ENCODE results near the gene STX19. TPM values are rescaled to one million over a fixed set of nuclear protein-coding genes. Genes with fewer than 3 reads are reported as not detected.

Gene STX19
- not detected for total RNA-seq
- polyA plus RNA-seq (2013, experiment 1 of 2): 0.18 TPM
- 0.27 TPM for polyA plus RNA-seq (2013, experiment 2 of 2)
- total RNA-seq: 0 to 0.63 (median 0) reads per million in 172 experiments

GRCh38 chr3:94028093-94028837 lies at the start of gene STX19:
TSS of gene STX19 (minus strand) at chr3:94028597. CDS start at chr3:94015269, 13,328 bp downstream.
- Mint-ChIP-seq H3K4me1 (ENCODE audit: low read depth) (no peaks in the 10 kb centered on the region), H3K27ac (no peak within 1 kb of the TSS), H3K27me3 (no peaks in the 10 kb centered on the region), H3K4me3 (no peak within 1 kb of the TSS), H3K9me3 (no peaks in the 10 kb centered on the region), H3K36me3 (ENCODE audit: low read depth) (no peaks in the 10 kb centered on the region)
- Histone ChIP-seq H3K4me1 (ENCODE audit: insufficient read depth, low read length) (no peaks in the 10 kb centered on the region), H3K4me3 (ENCODE audit: low read length) (no peak within 1 kb of the TSS), H3K36me3 (ENCODE audit: insufficient read depth, low read length) (no peaks in the 10 kb centered on the region), H3K27ac (ENCODE audit: low read depth in 1 of 2, low read length in 2 of 2) (no peak within 1 kb of the TSS), H3K27me3 (ENCODE audit: control insufficient read depth in 1 of 2, insufficient read depth in 2 of 2, low read length in 2 of 2) (no peaks in the 10 kb centered on the region), H3K9me3 (ENCODE audit: control insufficient read depth in 1 of 2, insufficient read depth in 1 of 2, low read length in 2 of 2) (no peaks in the 10 kb centered on the region)
- CTCF ChIA-PET: interaction anchor here (0.9 kb wide), 1 partner anchor 41 kb away, joined by 3 read pairs; no protein-coding TSS in a partner anchor
- DNase-seq (no peak), ATAC-seq (ENCODE audit: poor library complexity) (no peak)
- POLR2A ChIA-PET: interaction anchor here (0.6 kb wide), 1 partner anchor 1365 kb away, joined by 3 read pairs; no protein-coding TSS in a partner anchor
- TF ChIP-seq, protein P1, sequence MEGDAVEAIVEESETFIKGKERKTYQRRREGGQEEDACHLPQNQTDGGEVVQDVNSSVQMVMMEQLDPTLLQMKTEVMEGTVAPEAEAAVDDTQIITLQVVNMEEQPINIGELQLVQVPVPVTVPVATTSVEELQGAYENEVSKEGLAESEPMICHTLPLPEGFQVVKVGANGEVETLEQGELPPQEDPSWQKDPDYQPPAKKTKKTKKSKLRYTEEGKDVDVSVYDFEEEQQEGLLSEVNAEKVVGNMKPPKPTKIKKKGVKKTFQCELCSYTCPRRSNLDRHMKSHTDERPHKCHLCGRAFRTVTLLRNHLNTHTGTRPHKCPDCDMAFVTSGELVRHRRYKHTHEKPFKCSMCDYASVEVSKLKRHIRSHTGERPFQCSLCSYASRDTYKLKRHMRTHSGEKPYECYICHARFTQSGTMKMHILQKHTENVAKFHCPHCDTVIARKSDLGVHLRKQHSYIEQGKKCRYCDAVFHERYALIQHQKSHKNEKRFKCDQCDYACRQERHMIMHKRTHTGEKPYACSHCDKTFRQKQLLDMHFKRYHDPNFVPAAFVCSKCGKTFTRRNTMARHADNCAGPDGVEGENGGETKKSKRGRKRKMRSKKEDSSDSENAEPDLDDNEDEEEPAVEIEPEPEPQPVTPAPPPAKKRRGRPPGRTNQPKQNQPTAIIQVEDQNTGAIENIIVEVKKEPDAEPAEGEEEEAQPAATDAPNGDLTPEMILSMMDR (IDR thresholded peaks at IDR 0.05): no peak
- intact Hi-C loops (cut with DNase I, micrococcal nuclease): no loop called here

DNA sequence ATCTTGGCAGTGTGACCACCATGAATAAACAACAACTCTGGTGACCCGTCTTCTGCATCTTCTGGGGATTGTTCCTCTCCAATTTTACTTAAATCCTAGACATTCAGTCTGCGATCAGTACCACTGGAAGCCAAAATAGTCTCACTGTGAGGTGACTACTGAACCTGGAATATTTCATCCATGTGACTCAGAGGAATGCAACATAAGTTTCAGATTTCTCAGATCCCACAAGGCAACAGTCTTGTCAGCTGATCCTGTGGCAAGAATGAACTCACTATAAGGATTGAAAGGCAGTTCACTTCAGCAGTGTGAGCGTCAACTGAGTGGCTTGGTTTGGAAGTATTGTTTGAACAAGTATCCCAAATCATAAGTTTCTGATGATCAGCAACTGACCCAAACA lies 47.7 kb upstream of the STX19 start:
- Mint-ChIP-seq H3K4me3 (no peak overlapping the region), H3K9me3 (no peaks in the 10 kb centered on the region), H3K36me3 (ENCODE audit: low read depth) (peaks cover 90% of the 10 kb centered on the region), H3K27ac (no peak overlapping the region), H3K4me1 (ENCODE audit: low read depth) (peaks cover 94% of the 10 kb centered on the region), H3K27me3 (no peaks in the 10 kb centered on the region)
- TF ChIP-seq, protein P1 (IDR thresholded peaks at IDR 0.05): no peak
- intact Hi-C loops (cut with DNase I, micrococcal nuclease): no loop called here
- DNase-seq: no peak
- peaks cover 21% of the 10 kb centered on the region for H3K36me3 ChIP-seq (ENCODE audit: insufficient read depth, low read length)
- H3K9me3 ChIP-seq (ENCODE audit: control insufficient read depth in 1 of 2, insufficient read depth in 1 of 2, low read length in 2 of 2): peaks cover 0 to 4% of the 10 kb centered on the region in 2 experiments
- no peak for ATAC-seq (ENCODE audit: poor library complexity)
- no peaks in the 10 kb centered on the region for H3K27me3 ChIP-seq (ENCODE audit: control insufficient read depth in 1 of 2, insufficient read depth in 2 of 2, low read length in 2 of 2)
- ChIA-PET CTCF (no interaction called here), POLR2A (no interaction called here)
- no peak overlapping the region for H3K27ac ChIP-seq (ENCODE audit: low read depth in 1 of 2, low read length in 2 of 2)
- H3K4me1 ChIP-seq (ENCODE audit: insufficient read depth, low read length): peaks cover 14% of the 10 kb centered on the region
- no peak overlapping the region for H3K4me3 ChIP-seq (ENCODE audit: low read length)

GRCh38 chr3:94071713-94072284 lies 43.4 kb upstream of the STX19 start:
- ChIA-PET CTCF (no interaction called here), POLR2A (interaction anchor here (2.0 kb wide), 1 partner anchor 9 kb away, joined by 11 read pairs; the partner anchor contains the start of genes DHFR2 and NSUN3)
- H3K36me3 Mint-ChIP-seq (ENCODE audit: low read depth): peaks cover 91% of the 10 kb centered on the region
- TF ChIP-seq, protein P1 (IDR thresholded peaks at IDR 0.05): no peak
- H3K27me3 ChIP-seq (ENCODE audit: control insufficient read depth in 1 of 2, insufficient read depth in 2 of 2, low read length in 2 of 2): no peaks in the 10 kb centered on the region
- no peaks in the 10 kb centered on the region for H3K27me3 Mint-ChIP-seq
- H3K4me1 Mint-ChIP-seq (ENCODE audit: low read depth): peaks cover 84% of the 10 kb centered on the region
- peaks cover 33% of the 10 kb centered on the region for H3K36me3 ChIP-seq (ENCODE audit: insufficient read depth, low read length)
- no peak for DNase-seq
- H3K27ac ChIP-seq (ENCODE audit: low read depth in 1 of 2, low read length in 2 of 2): no peak overlapping the region
- H3K4me3 ChIP-seq (ENCODE audit: low read length): no peak overlapping the region
- H3K4me3 Mint-ChIP-seq: no peak overlapping the region
- H3K27ac Mint-ChIP-seq: no peak overlapping the region
- no peaks in the 10 kb centered on the region for H3K4me1 ChIP-seq (ENCODE audit: insufficient read depth, low read length)
- intact Hi-C loops (cut with DNase I, micrococcal nuclease): no loop called here
- H3K9me3 Mint-ChIP-seq: no peaks in the 10 kb centered on the region
- peak; percentile 41 for ATAC-seq (ENCODE audit: poor library complexity)
- H3K9me3 ChIP-seq (ENCODE audit: control insufficient read depth in 1 of 2, insufficient read depth in 1 of 2, low read length in 2 of 2): peaks cover 0 to under 1% of the 10 kb centered on the region in 2 experiments

All from CD4-positive, alpha-beta T cell (primary cell).